Fibroblast of skin of left biceps (primary cell): ENCODE data around the gene ACTR10.

Source experiments
- DNase-seq, 2 experiments: peaks; one replicate each; pipeline ENCODE4 v3.0.0-alpha.2; 2013; ENCODE audit warnings: low read depth in 2 of 2

Gene ACTR10

GRCh38 chr14:58199726-58200479, at the start of gene ACTR10:
ACTR10 (plus strand) TSS chr14:58200149; CDS start chr14:58200218, 69 bp downstream.
- DNase-seq: peak; percentile 30 to 38

- no peak for DNase-seq
Measured at GRCh38 chr14:58150243-58150805, 49.6 kb upstream of the ACTR10 start.

- no peak for DNase-seq
Measured at GRCh38 chr14:58151133-58152013, 48.6 kb upstream of the ACTR10 start.

GRCh38 chr14:58152014-58152857, 47.7 kb upstream of the ACTR10 start, which contains the start of gene ARMH4:
ARMH4 (minus strand) TSS chr14:58152213; CDS start chr14:58139358, 12,855 bp downstream.
- peak; percentile 43 to 52 for DNase-seq

GRCh38 chr14:58160561-58160960, 39.4 kb upstream of the ACTR10 start:
- no peak for DNase-seq

GRCh38 chr14:58166005-58166983, 33.7 kb upstream of the ACTR10 start:
- peak; percentile 59 to 60 for DNase-seq

GRCh38 chr14:58167057-58167456, 32.9 kb upstream of the ACTR10 start:
- DNase-seq: no peak

- DNase-seq: no peak
Measured at GRCh38 chr14:58167891-58168290, 32.1 kb upstream of the ACTR10 start.

GRCh38 chr14:58171090-58171489, 28.9 kb upstream of the ACTR10 start:
- peak; percentile 38 to 40 for DNase-seq

- no peak for DNase-seq
Measured at GRCh38 chr14:58177125-58177524, 22.8 kb upstream of the ACTR10 start.

GRCh38 chr14:58189176-58189575, 10.8 kb upstream of the ACTR10 start:
- DNase-seq: no peak

GRCh38 chr14:58191763-58192601, 8.0 kb upstream of the ACTR10 start:
- DNase-seq: no peak

GRCh38 chr14:58193542-58193941, 6.4 kb upstream of the ACTR10 start:
- no peak for DNase-seq

- no peak for DNase-seq
Measured at GRCh38 chr14:58196198-58196597, 3.8 kb upstream of the ACTR10 start.

- no peak for DNase-seq
Measured at GRCh38 chr14:58198086-58198485, 1.9 kb upstream of the ACTR10 start.

GRCh38 chr14:58200480-58200841, 512 bp downstream of the ACTR10 start:
- DNase-seq: no peak

- no peak for DNase-seq
Measured at GRCh38 chr14:58200846-58201245, 897 bp downstream of the ACTR10 start.

GRCh38 chr14:58213176-58213575, 13.2 kb downstream of the ACTR10 start:
- no peak for DNase-seq

- no peak for DNase-seq
Measured at GRCh38 chr14:58215191-58215914, 15.4 kb downstream of the ACTR10 start.
